HG03135 (cell line): ENCODE data around the gene PHPT1.
"Not testable (repeated sequence)": the region's sequence is repeated elsewhere in the genome, so short reads cannot be mapped to it uniquely, and the experiment has no call there.

Experiments used
- ATAC-seq: cut with Tn5 transposase; IDR thresholded peaks from one replicate; pipeline ENCODE4 v1.9.1; 2021; ENCODE audit warnings: mild to moderate bottlenecking, moderate library complexity; ENCODE audit not compliant: unreplicated experiment

PHPT1 gene

GRCh38 chr9:136858452-136858843 is 9.2 kb downstream of the PHPT1 start:
- ATAC-seq, result no peak

GRCh38 chr9:136858844-136859757 is 9.9 kb downstream of the PHPT1 start:
- no peak for ATAC-seq

GRCh38 chr9:136860529-136860928 is 11.3 kb downstream of the PHPT1 start:
- no peak for ATAC-seq

GRCh38 chr9:136860933-136861873 is 12.0 kb downstream of the PHPT1 start:
- no peak for ATAC-seq

- ATAC-seq, result no peak
Observed at GRCh38 chr9:136861874-136862457, 12.8 kb downstream of the PHPT1 start.

- ATAC-seq, result no peak
Observed at GRCh38 chr9:136862849-136863622, 13.8 kb downstream of the PHPT1 start.

- ATAC-seq, result no peak
Observed at GRCh38 chr9:136863623-136864273, 14.5 kb downstream of the PHPT1 start.

- no peak for ATAC-seq
Observed at GRCh38 chr9:136865041-136865767, 16.0 kb downstream of the PHPT1 start.

- no peak for ATAC-seq
Observed at GRCh38 chr9:136865768-136866103, 16.5 kb downstream of the PHPT1 start.

GRCh38 chr9:136866898-136867421 is 17.8 kb downstream of the PHPT1 start:
- ATAC-seq, result not testable (repeated sequence)

GRCh38 chr9:136867480-136867879 is 18.3 kb downstream of the PHPT1 start:
- no peak for ATAC-seq

- ATAC-seq, result no peak
Observed at GRCh38 chr9:136867917-136868316, 18.7 kb downstream of the PHPT1 start.

- no peak for ATAC-seq
Observed at GRCh38 chr9:136868644-136869043, 19.4 kb downstream of the PHPT1 start.

GRCh38 chr9:136869611-136870010 is 20.4 kb downstream of the PHPT1 start:
- not testable (repeated sequence) for ATAC-seq

GRCh38 chr9:136875155-136875554 is 25.9 kb downstream of the PHPT1 start:
- ATAC-seq, result no peak

- no peak for ATAC-seq
Observed at GRCh38 chr9:136876476-136876875, 27.3 kb downstream of the PHPT1 start.

GRCh38 chr9:136880651-136881050 is 31.4 kb downstream of the PHPT1 start:
- ATAC-seq, result no peak

GRCh38 chr9:136881691-136882108 is 32.5 kb downstream of the PHPT1 start:
- no peak for ATAC-seq
